Measurements from ENCODE around the gene HOXD11.

Gene HOXD11

GRCh38 chr2:176081376-176081836, 25.7 kb upstream of the HOXD11 start:
- DNase-seq (ENCODE audit: low read depth) = no peak

GRCh38 chr2:176081837-176082524, 25.1 kb upstream of the HOXD11 start:
- no peak for DNase-seq (ENCODE audit: low read depth)

DNA sequence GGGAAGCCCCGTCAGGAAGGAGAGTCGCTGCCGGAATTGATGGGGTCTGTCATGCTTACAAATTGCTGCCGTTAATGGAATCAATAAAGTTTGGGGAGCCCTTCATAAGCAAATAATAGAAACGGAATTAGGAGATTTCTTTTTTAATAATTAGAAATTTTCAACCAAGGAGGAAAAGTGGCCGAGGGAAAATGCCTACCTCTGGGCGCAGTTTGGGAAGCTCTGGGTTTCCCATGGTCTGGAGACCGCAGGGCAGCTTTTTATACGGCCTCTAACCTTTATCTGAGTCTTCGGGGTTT, 24.6 kb upstream of the HOXD11 start:
- DNase-seq (ENCODE audit: low read depth) = no peak

DNA sequence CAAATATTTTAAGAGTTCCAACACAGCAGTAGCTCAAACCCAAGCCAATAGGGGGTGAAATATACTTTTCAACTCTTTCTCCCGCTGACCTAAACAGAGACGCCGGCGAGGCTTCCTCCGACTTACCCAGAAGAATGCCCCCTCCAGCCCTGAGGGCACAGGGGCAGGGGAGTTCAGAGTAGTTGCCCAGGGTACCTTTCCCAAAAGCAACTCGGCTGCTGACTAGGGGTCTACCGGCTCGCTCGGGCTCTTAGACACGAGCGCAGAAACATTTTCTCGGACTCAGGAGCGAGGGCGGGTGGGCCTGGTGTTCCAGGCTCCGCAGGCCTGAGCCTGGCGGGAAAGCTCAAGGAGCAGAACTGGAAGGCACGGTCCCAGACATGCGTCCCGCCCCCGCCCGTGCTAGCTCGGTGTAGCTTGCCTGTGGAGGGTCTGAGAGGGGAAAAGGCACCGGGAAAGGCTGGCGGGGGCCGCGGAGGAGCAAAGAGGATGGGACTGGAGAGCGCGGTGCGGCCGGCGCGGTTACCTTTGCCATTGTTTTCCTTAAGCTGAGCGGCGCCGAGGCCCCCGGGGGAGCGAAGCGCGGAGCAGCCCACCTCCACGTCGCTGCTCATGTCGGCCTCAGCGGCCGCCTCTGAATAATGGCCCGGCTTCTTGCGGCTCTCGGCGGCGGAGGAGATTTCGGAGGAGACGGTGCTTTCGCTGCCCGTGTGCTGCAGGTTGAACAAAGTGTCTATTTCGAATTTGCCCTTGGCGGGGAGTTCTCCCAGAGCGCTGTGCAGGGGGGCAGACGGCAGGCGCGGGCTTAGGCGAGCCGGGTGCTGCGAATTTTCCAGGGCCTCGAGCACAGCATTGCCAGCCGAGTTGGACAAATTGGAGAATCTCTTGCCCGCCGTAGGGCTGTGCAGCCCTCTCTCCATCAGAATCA, 24.0 kb upstream of the HOXD11 start:
- DNase-seq (ENCODE audit: low read depth) = no peak

DNA sequence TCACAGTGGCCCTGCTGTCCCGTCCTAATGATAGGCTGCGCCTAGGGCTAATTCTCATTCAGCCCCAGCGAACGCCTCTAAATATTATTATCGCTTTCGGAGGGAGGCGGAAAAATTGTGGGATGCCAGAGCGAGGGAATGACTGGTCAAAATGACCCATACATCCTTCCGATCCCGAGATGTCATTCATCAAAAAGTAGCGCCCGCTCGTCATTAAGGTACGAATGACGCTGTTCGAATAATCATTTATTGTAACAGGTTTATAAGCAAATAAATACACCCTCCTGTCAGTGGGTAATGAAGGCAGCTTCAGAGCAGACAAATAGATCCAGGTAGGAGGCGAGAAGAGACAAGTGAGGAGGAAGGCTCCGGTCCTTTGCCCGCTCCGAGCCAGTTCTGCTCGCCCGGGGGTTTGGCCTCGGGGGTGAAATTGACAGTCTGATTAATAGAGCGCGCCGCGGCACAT, 23.3 kb upstream of the HOXD11 start, which contains the start of gene EVX2:
Gene EVX2 (minus strand): TSS at position 167 of the 466 bp plus-strand sequence. CDS start 186 bp downstream, outside the sequence.
- DNase-seq (ENCODE audit: low read depth) = no peak

DNA sequence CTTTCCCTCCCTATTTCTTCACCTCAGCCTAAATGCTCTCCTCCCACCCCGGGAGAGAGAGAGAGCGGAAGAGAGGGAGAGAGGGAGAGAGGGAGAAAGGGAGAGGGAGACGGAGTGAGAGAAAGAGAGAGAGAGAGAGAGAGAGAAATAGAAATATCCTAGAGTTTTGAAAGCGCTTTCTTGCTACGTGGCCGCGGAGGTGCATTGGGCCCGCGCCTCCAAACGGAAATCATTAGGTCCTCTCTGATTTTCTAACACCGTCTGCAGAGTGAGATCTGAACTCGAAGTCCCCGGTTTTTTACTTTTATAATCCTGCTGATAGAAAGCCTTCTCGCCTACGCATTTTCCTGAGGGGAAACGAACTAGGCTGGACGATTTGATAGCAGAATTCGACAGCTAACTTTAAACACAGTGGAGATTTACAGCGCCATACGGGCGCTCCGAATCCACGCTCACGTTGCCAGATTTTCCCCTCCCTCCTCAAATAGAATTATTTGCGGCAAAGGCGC, 22.4 kb upstream of the HOXD11 start:
- no peak for DNase-seq (ENCODE audit: low read depth)

DNA sequence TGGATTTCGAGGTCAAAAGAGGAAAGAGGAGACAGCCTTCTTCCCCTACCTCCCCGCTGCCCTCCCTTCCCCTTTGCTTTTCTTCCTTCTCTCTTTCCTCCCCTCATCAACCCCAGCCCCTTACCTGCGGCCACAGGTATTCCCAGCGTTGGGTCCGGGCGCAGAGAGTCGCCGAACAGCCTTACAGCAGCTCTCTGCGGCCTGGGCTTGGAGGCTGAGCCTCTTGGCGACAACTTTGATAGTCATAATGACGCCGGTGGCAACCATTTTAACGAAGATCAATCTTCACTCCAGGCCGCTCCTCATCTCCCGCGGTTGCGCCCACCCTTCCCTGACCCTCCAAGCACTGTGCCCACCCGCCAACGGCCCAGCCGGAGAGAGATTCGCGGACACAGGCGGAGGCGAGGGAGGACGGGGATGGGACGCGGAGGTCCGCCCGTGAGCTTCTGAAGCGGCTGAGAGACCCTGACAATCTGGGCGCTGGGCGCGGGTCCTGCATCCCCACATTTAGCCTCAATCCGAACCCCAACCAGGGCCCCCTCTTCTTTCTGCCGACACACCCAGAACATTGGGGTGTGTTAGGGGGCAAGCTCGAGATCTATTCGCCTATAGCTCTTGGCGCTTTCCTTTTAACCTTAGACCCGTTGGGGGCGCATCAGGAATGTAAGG, 21.8 kb upstream of the HOXD11 start:
- DNase-seq (ENCODE audit: low read depth) = no peak

GRCh38 chr2:176085861-176086771, 21.0 kb upstream of the HOXD11 start:
- no peak for DNase-seq (ENCODE audit: low read depth)

GRCh38 chr2:176087330-176088047, 19.6 kb upstream of the HOXD11 start:
- DNase-seq (ENCODE audit: low read depth) = no peak

- DNase-seq (ENCODE audit: low read depth) = no peak
Observed at GRCh38 chr2:176088048-176088936, 18.8 kb upstream of the HOXD11 start.

DNA sequence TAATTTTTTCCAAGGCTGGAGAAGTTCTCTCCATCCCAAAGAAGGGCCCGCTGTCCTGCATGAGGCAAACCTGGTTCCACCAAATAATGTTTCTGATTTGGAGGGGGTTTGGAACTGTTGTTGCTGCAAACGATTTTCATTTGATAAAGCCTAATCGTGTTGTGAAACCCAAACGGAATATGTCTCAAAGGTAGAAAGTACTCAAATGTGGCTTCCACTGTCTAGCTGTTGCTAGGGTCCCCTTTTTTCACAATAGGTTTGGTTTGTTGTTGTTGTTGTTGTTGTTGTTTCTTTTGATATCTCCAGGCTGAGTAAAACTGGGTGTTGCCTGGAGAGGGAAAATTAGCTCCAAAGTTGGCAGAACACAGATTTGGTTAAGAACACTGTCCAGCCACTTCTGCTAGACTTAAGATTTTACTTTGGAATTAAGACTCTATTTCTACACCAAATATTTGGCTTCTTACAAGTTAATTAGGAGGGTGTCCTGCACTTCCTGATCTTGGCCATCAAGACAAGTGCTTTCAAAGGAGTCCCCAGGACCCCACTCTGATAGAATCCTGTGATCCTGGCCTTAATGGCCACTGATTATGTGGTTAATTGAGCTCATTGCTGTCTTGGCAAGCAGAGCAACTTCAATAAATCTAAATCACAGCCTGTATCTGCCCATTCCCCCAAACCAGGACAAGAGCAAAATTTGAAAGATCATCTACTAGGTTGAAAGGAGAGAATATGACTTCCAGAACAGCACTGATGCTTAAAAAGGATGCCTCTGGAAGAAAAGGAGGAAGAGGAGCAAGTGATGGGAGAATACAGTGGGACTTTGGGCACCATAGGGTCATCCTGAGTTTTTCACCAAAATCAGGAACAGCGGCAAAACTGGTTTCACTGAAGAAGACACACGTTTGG, 17.9 kb upstream of the HOXD11 start:
- DNase-seq (ENCODE audit: low read depth) = no peak

DNA sequence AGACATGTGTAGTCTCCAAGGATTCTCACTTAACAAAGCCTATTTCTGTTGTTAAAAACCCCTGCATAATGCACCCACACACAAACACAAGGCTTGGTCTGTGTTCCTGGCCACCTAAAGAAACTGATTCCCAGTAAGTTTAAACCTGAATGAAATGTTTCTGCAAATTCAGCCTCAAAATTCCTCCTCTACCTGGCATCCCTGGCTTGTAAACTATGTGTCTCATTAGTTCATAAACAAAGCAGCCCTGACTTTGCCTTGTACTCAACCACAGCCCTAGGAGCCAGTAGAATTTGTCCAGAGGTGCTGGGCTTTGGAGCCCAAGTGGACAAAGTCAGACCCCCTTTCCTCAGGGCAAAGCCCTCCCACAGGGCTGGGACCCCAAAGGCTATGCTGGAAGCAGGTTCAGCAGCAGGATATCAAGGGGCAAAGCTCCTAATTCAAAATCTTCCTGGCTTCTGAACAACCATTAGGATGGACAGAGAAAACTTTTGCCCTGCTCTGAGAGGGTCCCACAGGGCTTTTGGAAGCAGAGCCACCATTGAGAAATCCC, 17.2 kb upstream of the HOXD11 start:
- no peak for DNase-seq (ENCODE audit: low read depth)

GRCh38 chr2:176090862-176091261, 16.2 kb upstream of the HOXD11 start:
- DNase-seq (ENCODE audit: low read depth) = no peak

- no peak for DNase-seq (ENCODE audit: low read depth)
Observed at GRCh38 chr2:176091329-176092258, 15.5 kb upstream of the HOXD11 start.

DNA sequence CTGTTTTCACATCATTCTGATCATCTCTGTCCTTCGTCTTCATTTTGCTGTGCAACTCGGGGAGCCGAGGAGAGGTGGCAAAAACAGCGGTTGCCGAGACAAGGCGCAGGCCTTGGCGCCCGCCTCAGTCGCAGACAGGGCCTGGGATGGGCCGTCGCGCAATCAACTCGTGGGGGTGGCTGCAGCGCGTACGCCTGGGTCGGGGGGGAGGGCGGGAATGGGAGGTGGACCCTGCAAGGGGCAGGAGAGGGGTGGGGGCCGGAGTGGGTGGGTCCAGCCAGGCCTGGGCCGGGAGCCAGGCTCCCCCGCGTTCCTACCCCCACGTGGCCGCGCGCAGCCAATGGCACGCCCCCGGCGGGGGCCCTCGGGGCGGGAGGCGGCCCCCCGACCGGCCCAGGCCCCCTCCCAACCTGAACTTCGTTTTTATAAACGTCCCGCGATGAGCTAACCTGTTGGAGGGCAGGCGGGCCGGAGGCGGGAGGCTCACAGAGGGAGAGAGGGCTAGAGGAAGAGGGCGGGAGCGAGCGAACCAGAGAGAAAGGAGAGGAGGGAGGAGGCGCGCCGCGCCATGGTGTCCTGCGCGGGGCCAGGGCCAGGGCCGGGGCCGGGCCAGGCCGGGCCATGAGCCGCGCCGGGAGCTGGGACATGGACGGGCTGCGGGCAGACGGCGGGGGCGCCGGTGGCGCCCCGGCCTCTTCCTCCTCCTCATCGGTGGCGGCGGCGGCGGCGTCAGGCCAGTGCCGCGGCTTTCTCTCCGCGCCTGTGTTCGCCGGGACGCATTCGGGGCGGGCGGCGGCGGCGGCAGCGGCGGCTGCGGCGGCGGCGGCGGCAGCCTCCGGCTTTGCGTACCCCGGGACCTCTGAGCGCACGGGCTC, 14.6 kb upstream of the HOXD11 start, which contains the start of gene HOXD13:
Gene HOXD13 (plus strand): TSS at position 452 of the 875 bp plus-strand sequence. CDS start 170 bp downstream, at position 622.
- DNase-seq (ENCODE audit: low read depth) = no peak
